GM12891 (cell line): ENCODE data around the gene FIG4.
"Not testable (repeated sequence)": the region's sequence is repeated elsewhere in the genome, so short reads cannot be mapped to it uniquely, and the experiment has no call there.

ENCODE experiments used
- DNase-seq: peaks from one replicate; pipeline ENCODE4 v3.0.0; 2011; ENCODE audit warnings: low spot score; ENCODE audit not compliant: insufficient read length
- FAIRE-seq: peaks from 2 replicates; lab custom pipeline; 2011; peaks lifted over from hg19 to GRCh38; lab: Jason Lieb, UNC
- PAX5 ChIP-seq: IDR thresholded peaks from 2 replicates; pipeline ENCODE4 v1.6.1; 2011; ENCODE audit warnings: low read length, moderate library complexity, mild to moderate bottlenecking; ENCODE audit not compliant: insufficient read depth, severe bottlenecking
- POLR2A ChIP-seq: IDR thresholded peaks from 2 replicates; pipeline ENCODE4 v1.6.1; 2011; ENCODE audit warnings: low read depth, low read length, control low read depth
- POLR2AphosphoS5 ChIP-seq: IDR thresholded peaks from 2 replicates; pipeline ENCODE4 v1.6.1; 2011; ENCODE audit warnings: low read depth, low read length, control low read depth
- POU2F2 ChIP-seq: IDR thresholded peaks from 2 replicates; pipeline ENCODE4 v1.6.1; 2011; ENCODE audit warnings: low read depth, mild to moderate bottlenecking, control low read depth, low read length, moderate library complexity
- SPI1 ChIP-seq: IDR thresholded peaks from 2 replicates; pipeline ENCODE4 v1.6.1; 2011; ENCODE audit warnings: low read depth, low read length, control low read depth
- TAF1 ChIP-seq: IDR thresholded peaks from 2 replicates; pipeline ENCODE4 v1.6.1; 2011; ENCODE audit warnings: low read depth, low read length, control low read depth

Gene FIG4

GRCh38 chr6:109808837-109809236 lies 117.7 kb downstream of the FIG4 start:
- DNase-seq (no peak), FAIRE-seq (no peak)
- TF ChIP-seq TAF1: no peak
- peak; percentile 55 for TF ChIP-seq SPI1
- TF ChIP-seq PAX5: no peak
- no peak for TF ChIP-seq POU2F2
- TF ChIP-seq POLR2A: no peak

- no peak for DNase-seq
- no peak for FAIRE-seq
- TF ChIP-seq POLR2A: no peak
- no peak for TF ChIP-seq POLR2AphosphoS5
- no peak for TF ChIP-seq SPI1
- TF ChIP-seq TAF1: no peak
- no peak for TF ChIP-seq PAX5
Measured at GRCh38 chr6:109815054-109815453, 124.0 kb downstream of the FIG4 start.

GRCh38 chr6:109816452-109817374 lies 125.6 kb downstream of the FIG4 start:
- TF ChIP-seq POLR2A (no peak), PAX5 (no peak), SPI1 (no peak), POLR2AphosphoS5 (no peak), TAF1 (no peak), POU2F2 (no peak)
- FAIRE-seq (no peak), DNase-seq (no peak)

GRCh38 chr6:109820706-109821350 lies 129.7 kb downstream of the FIG4 start:
- DNase-seq: peak; percentile 17
- FAIRE-seq: peak; percentile 75
- TF ChIP-seq SPI1: peak; percentile 74
- TF ChIP-seq POLR2A: no peak

- FAIRE-seq: peak; percentile 35
- TF ChIP-seq POLR2AphosphoS5: no peak
- no peak for TF ChIP-seq PAX5
- TF ChIP-seq TAF1: no peak
- TF ChIP-seq SPI1: no peak
- no peak for TF ChIP-seq POU2F2
- TF ChIP-seq POLR2A: no peak
Measured at GRCh38 chr6:109821428-109821827, 130.3 kb downstream of the FIG4 start.

GRCh38 chr6:109824105-109824504 lies 133.0 kb downstream of the FIG4 start:
- DNase-seq (no peak), FAIRE-seq (no peak)
- TF ChIP-seq POU2F2: no peak
- TF ChIP-seq SPI1: no peak
- no peak for TF ChIP-seq PAX5
- no peak for TF ChIP-seq POLR2A
- TF ChIP-seq TAF1: no peak
- TF ChIP-seq POLR2AphosphoS5: no peak

More at GRCh38 chr6:109821428-109821827, 130.3 kb downstream of the FIG4 start:
- DNase-seq: no peak

GRCh38 chr6:109826551-109826950 lies 135.5 kb downstream of the FIG4 start:
- DNase-seq (no peak), FAIRE-seq (no peak)
- no peak for TF ChIP-seq POLR2A
- TF ChIP-seq POU2F2: no peak
- TF ChIP-seq SPI1: no peak
- TF ChIP-seq POLR2AphosphoS5: no peak
- no peak for TF ChIP-seq PAX5
- no peak for TF ChIP-seq TAF1

- FAIRE-seq, DNase-seq: not testable (repeated sequence)
Measured at GRCh38 chr6:109831352-109831751, 140.3 kb downstream of the FIG4 start.

GRCh38 chr6:109834131-109834530 lies 143.0 kb downstream of the FIG4 start:
- DNase-seq (no peak), FAIRE-seq (no peak)
- no peak for TF ChIP-seq SPI1
- TF ChIP-seq PAX5: no peak
- no peak for TF ChIP-seq TAF1
- TF ChIP-seq POLR2A: no peak
- no peak for TF ChIP-seq POU2F2
- no peak for TF ChIP-seq POLR2AphosphoS5
